NCI-H2227 (cell line): ENCODE results near the gene DEFB114.

Source experiments
- DNase-seq: peaks from one replicate; lab custom pipeline; 2025; ENCODE audit not compliant: unreplicated experiment; lab: John Stamatoyannopoulos, UW

The DEFB114 gene

GRCh38 chr6:49937017-49937416 is 26.9 kb downstream of the DEFB114 start:
- no peak for DNase-seq

- no peak for DNase-seq
Observed at GRCh38 chr6:49935387-49935786, 28.6 kb downstream of the DEFB114 start.

- no peak for DNase-seq
Observed at GRCh38 chr6:49934770-49935169, 29.2 kb downstream of the DEFB114 start.

GRCh38 chr6:49933526-49933925 is 30.4 kb downstream of the DEFB114 start:
- no peak for DNase-seq

GRCh38 chr6:49929340-49929739 is 34.6 kb downstream of the DEFB114 start:
- no peak for DNase-seq

GRCh38 chr6:49923826-49924225 is 40.1 kb downstream of the DEFB114 start:
- DNase-seq: peak; percentile 9

- no peak for DNase-seq
Observed at GRCh38 chr6:49919935-49920644, 43.9 kb downstream of the DEFB114 start.

GRCh38 chr6:49919261-49919660 is 44.7 kb downstream of the DEFB114 start:
- no peak for DNase-seq

- peak; percentile 18 for DNase-seq
Observed at GRCh38 chr6:49918787-49919186, 45.2 kb downstream of the DEFB114 start.

- DNase-seq: peak; percentile 3
Observed at GRCh38 chr6:49915035-49915434, 48.9 kb downstream of the DEFB114 start.

GRCh38 chr6:49913636-49914375 is 50.2 kb downstream of the DEFB114 start:
- no peak for DNase-seq

- no peak for DNase-seq
Observed at GRCh38 chr6:49912196-49912595, 51.8 kb downstream of the DEFB114 start.

GRCh38 chr6:49911252-49911651 is 52.7 kb downstream of the DEFB114 start:
- DNase-seq: no peak
